LNCAP (cell line): Measurements from ENCODE around the gene STUM.

Experiments
- TF ChIP-seq, protein P1 (sequence below): fragments of 450-650 bp; IDR thresholded peaks from 2 replicates; pipeline ENCODE4 v1.5.1; 2017; ENCODE audit warnings: mild to moderate bottlenecking

STUM gene

DNA sequence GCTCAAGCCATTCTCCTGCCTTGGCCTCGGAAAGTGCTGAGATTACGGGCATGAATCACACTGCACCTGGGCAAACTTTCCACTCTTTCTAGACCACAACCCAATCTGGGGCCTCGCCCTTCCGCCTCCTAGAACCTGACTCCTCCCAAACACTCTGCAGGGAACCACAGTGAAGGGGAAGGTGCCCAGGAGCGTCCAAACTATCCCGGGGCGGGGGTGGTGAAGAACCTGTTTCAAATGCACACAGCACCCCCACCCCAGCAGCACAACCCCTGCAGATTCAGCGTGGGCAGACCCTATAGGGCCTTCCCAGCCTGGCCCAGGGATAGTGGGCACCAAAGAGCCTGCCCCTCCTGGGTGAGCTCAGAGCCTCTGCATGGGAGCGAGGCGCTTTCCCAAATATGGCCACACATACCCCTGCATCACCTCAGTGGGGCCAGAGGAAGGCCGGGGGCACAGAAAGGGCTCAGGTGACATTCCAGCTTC, 86.9 kb downstream of the STUM start:
- TF ChIP-seq, protein P1, sequence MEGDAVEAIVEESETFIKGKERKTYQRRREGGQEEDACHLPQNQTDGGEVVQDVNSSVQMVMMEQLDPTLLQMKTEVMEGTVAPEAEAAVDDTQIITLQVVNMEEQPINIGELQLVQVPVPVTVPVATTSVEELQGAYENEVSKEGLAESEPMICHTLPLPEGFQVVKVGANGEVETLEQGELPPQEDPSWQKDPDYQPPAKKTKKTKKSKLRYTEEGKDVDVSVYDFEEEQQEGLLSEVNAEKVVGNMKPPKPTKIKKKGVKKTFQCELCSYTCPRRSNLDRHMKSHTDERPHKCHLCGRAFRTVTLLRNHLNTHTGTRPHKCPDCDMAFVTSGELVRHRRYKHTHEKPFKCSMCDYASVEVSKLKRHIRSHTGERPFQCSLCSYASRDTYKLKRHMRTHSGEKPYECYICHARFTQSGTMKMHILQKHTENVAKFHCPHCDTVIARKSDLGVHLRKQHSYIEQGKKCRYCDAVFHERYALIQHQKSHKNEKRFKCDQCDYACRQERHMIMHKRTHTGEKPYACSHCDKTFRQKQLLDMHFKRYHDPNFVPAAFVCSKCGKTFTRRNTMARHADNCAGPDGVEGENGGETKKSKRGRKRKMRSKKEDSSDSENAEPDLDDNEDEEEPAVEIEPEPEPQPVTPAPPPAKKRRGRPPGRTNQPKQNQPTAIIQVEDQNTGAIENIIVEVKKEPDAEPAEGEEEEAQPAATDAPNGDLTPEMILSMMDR: no peak

DNA sequence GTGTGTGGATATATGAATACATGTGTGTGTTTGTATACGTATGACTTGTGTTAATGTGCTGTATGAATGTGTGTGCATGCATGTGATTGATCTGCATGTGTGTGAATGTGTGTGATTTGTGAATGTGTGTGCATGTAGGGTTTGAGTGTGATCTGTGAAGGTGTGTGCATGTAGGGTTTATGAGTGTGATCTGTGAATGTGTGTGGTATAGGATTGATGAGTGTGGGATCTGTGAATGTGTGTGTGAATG, 88.2 kb downstream of the STUM start:
- TF ChIP-seq, protein P1: no peak

DNA sequence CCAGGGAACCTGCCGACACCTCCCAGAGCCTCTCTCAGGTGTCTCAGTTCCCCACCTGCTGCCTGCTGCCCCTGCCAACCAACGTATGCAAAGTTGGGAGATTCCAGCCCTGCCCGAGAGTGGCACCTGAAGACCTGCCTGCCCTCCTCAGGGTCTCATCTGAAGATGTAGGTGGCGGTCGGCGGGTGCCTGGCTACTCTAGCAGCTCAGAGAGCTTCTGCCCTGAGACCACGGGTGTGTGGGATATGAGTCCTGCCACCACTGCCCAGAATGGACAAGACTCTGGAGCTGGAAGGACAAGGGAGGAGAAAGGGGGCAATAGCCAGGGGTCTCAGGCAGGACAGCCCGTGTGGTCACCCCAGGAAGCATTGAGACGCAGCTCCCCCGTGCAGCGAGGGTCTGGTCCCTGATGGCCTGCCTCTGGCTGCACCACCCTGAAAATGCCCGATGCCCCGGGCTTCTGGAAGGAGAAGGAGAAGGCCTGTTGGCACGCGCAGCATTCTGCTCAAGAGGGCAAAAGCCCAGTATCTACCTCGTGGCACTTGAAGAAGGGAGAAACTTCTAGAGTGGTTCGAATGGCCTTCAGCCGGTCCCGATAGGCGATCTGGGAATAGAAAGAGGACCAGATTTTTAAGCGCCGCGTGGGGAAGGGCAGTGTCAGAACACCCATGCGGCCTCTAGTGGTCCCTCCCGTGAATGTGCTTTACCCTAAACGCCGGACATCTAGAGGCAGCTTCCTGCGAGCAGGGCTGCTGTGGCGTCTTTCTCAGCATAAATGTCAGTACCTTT, 88.8 kb downstream of the STUM start:
- TF ChIP-seq, protein P1: no peak

DNA sequence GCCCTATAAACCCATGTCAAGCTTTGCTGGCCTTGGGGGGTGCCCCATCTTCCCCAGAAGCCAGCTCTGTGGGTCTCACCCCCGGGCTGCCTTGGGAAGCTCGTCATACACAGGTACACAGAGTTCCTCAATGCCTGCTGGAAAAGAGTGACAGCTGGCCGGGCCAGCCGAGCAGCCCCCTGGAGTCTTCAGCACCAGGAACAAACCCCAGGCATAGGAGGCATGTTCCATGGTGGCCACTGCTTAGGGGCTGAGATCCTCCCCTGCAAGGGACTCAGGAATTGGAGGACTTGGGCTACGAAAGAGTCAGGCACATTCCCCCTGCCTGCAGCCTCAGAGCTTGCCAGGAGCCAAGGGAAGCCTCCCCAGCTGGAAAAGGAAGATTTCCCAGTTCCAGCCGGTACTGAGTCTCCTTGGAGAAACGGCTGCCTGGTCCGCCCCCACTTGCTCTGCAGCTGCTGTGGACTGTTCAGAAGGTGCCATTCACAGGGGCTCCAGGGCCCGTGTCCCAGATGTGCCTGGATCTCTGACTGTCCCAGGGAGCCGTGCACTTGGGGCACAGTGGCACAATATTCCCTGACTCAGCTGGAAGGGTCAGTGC, 89.5 kb downstream of the STUM start:
- TF ChIP-seq, protein P1: no peak

DNA sequence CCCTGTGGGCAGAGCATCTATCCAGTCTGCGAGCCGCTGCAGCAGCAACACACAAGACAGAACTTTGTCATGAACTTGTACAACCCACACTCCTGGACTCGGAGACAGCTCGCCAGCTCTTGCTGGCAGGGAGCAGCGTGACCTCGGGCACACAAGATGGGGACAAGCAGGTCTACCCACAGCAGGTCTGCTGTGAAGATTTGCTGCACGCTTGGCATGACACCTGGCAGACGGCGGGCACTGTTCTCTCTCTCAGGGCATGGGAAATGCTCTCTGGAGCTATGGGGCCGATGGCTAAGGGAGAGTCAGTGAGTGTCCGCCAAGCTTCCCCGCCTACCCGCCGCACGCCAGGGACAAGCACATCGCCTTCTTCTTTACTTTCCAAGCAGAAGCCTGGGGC, 90.0 kb downstream of the STUM start:
- TF ChIP-seq, protein P1: no peak

DNA sequence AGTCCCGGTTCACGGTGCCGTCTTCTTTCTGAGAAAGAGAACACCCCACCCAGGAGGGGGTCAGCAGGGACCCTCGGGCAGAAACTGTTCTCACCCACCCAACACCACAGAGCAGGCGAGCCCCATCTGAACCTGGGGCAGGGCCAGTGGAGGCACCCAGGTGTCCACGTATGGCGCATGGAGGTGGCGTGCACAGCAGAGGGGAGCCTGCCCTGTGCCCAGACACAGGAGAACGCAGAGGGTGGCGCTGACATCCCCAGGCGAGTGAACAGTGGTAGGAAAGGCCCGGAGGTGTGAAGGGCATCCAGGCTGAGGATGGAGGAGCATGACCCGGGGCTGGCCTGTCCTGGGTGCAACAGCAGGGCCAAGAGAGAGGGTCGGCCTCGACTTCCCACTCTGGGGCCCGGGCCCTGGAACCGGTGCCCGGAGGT, 91.1 kb downstream of the STUM start:
- TF ChIP-seq, protein P1: no peak

DNA sequence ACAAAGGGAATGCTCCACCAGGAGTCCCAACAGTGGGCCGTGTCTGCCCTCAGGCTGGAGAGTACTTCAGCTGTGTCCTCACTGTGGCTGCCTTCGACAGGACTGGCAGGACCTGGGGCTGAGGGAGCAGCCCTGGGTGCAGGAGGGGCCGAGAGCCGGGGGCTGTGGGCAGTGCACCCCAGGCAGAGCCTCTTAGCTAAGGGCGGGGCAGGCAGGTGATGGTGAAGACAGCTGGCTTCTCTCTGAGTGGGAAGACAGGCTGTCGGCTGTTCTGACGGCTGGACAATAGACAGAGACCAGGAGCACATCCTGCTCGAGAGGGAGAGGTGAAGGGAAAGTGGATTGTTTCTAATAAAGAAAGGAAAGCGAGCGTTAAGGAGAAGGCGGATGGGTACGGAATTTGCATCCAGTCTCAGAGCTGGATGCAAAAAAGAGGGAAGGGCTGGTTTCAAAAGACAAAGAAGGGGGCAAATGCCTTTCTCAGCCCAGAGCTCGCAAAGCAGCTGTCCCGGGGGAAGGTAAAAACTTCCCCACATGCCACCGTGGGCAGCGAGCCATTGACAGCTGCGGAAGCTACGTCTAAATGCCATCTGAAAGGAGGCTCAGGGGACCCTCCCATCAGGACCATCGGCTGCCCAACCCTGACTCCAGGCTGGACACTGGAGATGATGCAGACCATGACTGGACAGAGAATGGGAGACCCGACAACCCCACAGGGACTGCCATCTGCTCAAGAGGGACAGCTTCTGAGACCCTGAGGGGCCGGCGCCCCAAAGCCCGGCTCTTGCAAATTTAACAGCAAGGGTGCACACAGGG, 92.0 kb downstream of the STUM start:
- TF ChIP-seq, protein P1: no peak
